MG63 (cell line): Measurements from ENCODE around the gene PDCD1LG2. TPM values are rescaled to one million over a fixed set of nuclear protein-coding genes. Genes with fewer than 3 reads are reported as not detected.

Experiments used
- DNase-seq: peaks from one replicate; pipeline ENCODE4 v3.0.0-alpha.2; 2020
- H3K27me3 ChIP-seq: fragments of 250-450 bp; sonication (Bioruptor Pico); 2 replicates; pipeline ENCODE4 v1.5.1; 2020; ENCODE audit warnings: mild to moderate bottlenecking, moderate library complexity
- H3K36me3 ChIP-seq: fragments of 250-450 bp; sonication (Bioruptor Pico); 2 replicates; pipeline ENCODE4 v1.5.1; 2020; ENCODE audit warnings: mild to moderate bottlenecking, moderate library complexity
- H3K4me3 ChIP-seq: fragments of 250-450 bp; sonication (Bioruptor Pico); 2 replicates; pipeline ENCODE4 v1.5.1; 2020; ENCODE audit warnings: mild to moderate bottlenecking, moderate library complexity
- H3K9me3 ChIP-seq: fragments of 250-450 bp; sonication (Bioruptor Pico); 2 replicates; pipeline ENCODE4 v1.5.1; 2020; ENCODE audit warnings: mild to moderate bottlenecking, moderate library complexity
- total RNA-seq: library from RNA; depleted of rRNA; stranded (reverse); fragments of >200 nt; shearing (Covaris generic); gene quantifications from 2 replicates; pipeline ENCODE4 v1.2.3, GENCODE V29; 2014; ENCODE audit warnings: low replicate concordance

PDCD1LG2 gene
- total RNA-seq, 1 experiment from 2014 or later = 0.82 TPM

DNA sequence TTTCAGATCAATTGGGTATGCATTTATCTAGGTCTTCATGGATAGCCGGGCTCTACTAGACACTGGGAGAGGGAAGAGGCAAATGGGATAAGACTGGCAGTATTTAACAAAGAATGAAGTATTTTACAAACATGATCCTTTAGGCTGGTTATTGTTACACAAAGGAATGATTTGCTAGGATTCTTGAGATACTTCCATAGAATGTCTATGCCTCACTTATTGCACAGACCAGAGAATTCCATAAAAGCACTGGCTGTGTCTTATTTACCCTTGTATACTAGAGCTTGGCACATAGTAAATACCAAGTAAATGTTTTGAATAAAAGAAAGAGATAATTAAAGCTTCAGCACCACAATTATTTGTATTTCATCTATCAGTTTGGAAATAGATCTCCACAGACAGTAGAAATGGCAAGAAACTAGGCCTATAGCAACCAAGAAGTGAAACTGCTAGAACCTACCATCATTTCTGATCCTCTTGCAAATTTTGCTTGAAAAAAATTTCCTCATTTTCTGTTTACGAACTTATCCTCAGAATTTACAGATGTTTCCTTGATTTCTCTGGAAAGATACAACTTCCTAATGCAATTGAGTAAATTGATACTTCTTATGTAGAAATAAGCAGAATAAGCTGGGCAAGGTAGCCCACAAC, 3.8 kb downstream of the PDCD1LG2 start:
- Histone ChIP-seq H3K27me3 (no peaks in the 10 kb centered on the region), H3K4me3 (no peak overlapping the region), H3K36me3 (no peaks in the 10 kb centered on the region), H3K9me3 (no peaks in the 10 kb centered on the region)
- no peak for DNase-seq

- H3K9me3 ChIP-seq = no peaks in the 10 kb centered on the region
- no peaks in the 10 kb centered on the region for H3K27me3 ChIP-seq
- no peak overlapping the region for H3K4me3 ChIP-seq
- no peak for DNase-seq
- H3K36me3 ChIP-seq = no peaks in the 10 kb centered on the region
Observed at GRCh38 chr9:5514617-5515260, 4.4 kb downstream of the PDCD1LG2 start.

DNA sequence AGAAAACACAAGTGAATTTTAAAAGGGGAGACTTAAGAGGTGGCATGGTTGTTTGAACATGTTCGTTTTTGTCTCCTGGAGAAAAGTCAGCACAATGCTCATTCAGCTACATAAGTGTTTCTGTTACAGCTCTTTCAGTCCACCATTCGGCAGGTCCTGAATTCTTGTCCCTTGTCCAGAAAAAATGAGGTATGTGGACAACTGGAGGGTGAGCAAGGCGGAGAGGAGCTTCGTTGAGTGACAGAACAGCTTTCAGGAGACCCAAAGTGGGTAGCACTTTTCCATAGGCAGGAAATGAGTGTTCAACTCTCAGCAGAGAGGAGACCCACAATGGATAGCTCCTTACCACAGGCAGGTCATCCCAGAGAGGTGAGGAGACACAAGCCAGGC, 4.9 kb downstream of the PDCD1LG2 start:
- DNase-seq = no peak
- H3K9me3 ChIP-seq = no peaks in the 10 kb centered on the region
- no peaks in the 10 kb centered on the region for H3K27me3 ChIP-seq
- H3K36me3 ChIP-seq = no peaks in the 10 kb centered on the region
- H3K4me3 ChIP-seq = no peak overlapping the region

DNA sequence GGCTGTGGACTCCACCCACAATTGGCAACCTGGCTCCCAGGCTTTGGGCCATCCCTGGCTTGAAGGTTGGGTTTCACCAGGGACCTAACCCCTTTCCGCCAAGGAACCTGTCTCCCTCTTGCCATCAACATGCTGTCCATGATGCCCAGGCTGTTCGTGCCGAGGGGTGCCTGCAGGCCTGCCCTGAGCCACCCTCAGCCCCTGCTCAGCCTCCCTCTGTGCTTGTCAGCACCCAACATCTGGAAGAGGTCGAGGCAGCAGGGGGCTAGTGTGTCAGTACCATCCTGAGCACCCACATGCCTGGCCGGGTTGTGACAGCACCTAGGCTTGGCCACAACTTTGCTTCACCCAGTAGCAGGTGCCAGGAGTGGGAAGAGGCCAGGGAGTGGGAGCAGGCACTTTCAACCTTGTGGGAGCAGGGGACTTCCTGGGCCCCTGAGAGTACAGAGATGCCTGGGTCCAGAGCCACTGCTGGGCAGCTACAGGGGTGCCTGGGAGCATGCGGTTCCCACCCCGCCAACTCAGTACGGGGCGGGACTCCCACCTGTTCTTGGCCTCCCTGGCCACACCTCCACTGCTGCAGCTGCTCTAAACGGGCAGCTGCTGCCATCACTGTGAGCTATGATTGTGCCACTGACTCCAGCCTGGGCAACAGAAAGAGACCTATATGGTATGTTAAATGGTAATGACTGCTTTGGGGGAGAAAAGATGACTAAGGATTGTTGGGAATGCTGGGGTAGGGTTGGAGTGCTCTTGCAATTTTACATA, 6.3 kb downstream of the PDCD1LG2 start:
- Histone ChIP-seq H3K4me3 (no peak overlapping the region), H3K36me3 (no peaks in the 10 kb centered on the region), H3K9me3 (no peaks in the 10 kb centered on the region), H3K27me3 (no peaks in the 10 kb centered on the region)
- DNase-seq = no peak

DNA sequence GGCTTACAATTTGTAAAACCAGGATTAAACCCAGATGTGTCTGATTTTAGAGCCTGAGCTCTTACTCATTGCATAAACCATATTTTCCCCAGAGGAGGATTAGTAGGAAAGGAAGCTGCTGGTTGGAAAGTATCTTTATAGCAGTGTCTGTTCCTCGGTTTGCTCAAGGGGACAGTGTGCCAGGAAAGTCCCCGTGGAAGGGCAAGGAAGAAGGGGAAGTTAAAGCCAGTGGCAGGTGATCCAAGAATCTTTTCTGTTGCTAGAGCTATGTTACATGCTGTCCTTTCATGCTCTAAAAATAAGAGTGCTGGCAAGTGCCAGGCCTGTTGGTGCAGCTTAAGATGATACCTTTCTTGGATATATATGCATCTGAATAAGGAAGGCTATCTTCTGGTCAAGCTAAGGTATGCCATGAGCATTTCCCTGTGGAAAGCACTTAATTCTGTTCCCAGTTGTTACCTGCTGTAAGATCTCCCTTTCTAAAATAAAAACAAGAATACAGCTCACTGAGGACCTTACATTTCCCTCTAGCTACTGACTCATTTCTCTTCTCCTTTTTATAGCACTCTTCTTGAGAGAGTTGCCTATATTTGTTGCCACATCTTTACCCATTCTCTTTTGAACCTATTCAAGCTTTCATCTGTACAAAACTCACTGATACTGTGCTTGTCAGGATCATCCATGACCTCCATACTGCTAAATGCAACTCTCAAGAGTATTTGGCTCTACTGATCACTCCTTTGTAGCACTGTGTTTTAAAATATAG, 8.0 kb downstream of the PDCD1LG2 start:
- H3K27me3 ChIP-seq = no peaks in the 10 kb centered on the region
- no peaks in the 10 kb centered on the region for H3K9me3 ChIP-seq
- no peaks in the 10 kb centered on the region for H3K36me3 ChIP-seq
- DNase-seq = no peak
- H3K4me3 ChIP-seq = no peak overlapping the region

- DNase-seq = no peak
Observed at GRCh38 chr9:5518937-5519319, 8.6 kb downstream of the PDCD1LG2 start.

DNA sequence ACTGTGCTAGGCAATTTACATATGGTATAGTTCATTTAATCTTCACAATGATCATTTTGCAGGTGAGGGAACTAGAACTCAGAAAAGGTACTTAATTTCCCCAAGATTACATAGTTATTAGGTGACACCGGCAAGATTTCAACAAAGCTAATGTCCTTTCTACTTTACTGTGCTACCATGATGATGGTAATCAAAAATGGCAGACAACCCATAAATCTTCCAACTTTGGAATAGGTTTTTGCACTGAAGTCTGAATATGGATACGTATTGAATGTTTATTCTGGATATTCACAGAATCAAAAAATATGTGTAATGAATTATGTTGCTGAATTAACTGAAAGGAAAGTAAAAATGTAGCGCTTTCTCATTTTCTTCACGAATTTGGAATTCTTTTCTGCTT, 13.8 kb downstream of the PDCD1LG2 start:
- Histone ChIP-seq H3K9me3 (no peaks in the 10 kb centered on the region), H3K4me3 (no peak overlapping the region), H3K36me3 (no peaks in the 10 kb centered on the region), H3K27me3 (no peaks in the 10 kb centered on the region)
- no peak for DNase-seq

More at GRCh38 chr9:5518937-5519319, 8.6 kb downstream of the PDCD1LG2 start:
- H3K36me3 ChIP-seq = no peaks in the 10 kb centered on the region
- H3K4me3 ChIP-seq = no peak overlapping the region
- H3K9me3 ChIP-seq = no peaks in the 10 kb centered on the region
- H3K27me3 ChIP-seq = no peaks in the 10 kb centered on the region

- H3K9me3 ChIP-seq = no peaks in the 10 kb centered on the region
- no peak overlapping the region for H3K4me3 ChIP-seq
- DNase-seq = no peak
- no peaks in the 10 kb centered on the region for H3K36me3 ChIP-seq
- no peaks in the 10 kb centered on the region for H3K27me3 ChIP-seq
Observed at GRCh38 chr9:5529683-5530221, 19.4 kb downstream of the PDCD1LG2 start.

DNA sequence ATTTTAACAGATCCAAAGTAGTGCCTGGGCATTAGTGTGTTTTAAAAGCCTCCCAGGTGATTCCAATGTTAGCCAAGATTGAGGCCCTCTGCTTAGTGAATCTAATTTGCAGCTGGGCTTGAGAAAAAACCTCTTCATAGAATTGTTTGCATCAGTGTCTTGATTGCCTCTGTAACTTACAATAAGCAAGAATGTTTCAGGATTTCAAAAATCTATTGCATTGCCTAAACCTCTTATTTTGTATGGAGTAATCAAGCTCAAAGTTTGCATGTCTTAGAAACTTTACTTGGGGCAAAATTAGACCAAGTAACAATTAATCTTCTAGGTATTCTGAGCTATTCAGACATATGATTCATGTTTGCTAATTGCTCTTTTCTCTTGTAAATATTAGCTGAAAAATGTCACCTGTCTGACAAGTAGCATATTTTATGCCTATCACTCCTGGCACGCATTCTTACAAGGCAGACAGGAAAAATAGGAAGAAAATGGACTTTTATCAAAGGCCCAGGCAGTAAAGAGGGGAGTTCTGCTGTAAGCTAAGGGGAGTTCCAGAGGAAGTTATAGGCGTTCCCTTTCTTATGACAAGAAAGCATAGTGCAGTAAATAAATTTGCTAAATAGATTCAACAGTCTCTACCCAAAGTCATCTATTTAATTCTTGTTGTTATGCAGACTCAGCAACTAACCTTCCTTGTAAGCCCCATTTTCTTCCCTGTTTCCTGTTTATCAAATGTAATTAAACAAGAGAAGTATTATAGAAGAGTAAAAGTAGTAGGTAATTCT, 21.0 kb downstream of the PDCD1LG2 start:
- H3K36me3 ChIP-seq = no peaks in the 10 kb centered on the region

DNA sequence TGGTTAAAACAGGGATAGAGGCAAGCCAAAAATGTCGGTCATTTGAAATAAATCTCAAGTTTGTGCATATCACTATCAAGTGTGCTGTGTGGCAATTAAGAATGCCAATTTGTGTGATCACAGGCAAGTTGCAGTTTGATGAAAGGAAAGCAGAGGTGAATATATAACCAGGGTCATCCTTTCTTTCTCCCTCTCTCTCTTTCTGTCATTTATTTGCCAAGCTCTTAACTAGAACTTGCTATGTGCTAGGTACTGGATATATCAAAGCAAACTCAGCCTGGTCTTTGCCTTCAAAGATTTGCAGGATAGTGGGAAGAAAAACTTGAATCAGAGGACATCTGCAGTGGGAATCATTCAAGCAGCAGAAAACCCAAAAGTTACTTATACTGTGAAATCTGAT, 22.0 kb downstream of the PDCD1LG2 start:
- Histone ChIP-seq H3K36me3 (no peaks in the 10 kb centered on the region), H3K4me3 (no peak overlapping the region), H3K27me3 (no peaks in the 10 kb centered on the region), H3K9me3 (no peaks in the 10 kb centered on the region)
- no peak for DNase-seq

More for the DNA sequence above, 21.0 kb downstream of the PDCD1LG2 start:
- no peaks in the 10 kb centered on the region for H3K27me3 ChIP-seq
- no peaks in the 10 kb centered on the region for H3K9me3 ChIP-seq
- no peak for DNase-seq
- no peak overlapping the region for H3K4me3 ChIP-seq

- H3K9me3 ChIP-seq = no peaks in the 10 kb centered on the region
- DNase-seq = no peak
- no peak overlapping the region for H3K4me3 ChIP-seq
- no peaks in the 10 kb centered on the region for H3K27me3 ChIP-seq
- H3K36me3 ChIP-seq = no peaks in the 10 kb centered on the region
Observed at GRCh38 chr9:5532790-5533189, 22.5 kb downstream of the PDCD1LG2 start.

DNA sequence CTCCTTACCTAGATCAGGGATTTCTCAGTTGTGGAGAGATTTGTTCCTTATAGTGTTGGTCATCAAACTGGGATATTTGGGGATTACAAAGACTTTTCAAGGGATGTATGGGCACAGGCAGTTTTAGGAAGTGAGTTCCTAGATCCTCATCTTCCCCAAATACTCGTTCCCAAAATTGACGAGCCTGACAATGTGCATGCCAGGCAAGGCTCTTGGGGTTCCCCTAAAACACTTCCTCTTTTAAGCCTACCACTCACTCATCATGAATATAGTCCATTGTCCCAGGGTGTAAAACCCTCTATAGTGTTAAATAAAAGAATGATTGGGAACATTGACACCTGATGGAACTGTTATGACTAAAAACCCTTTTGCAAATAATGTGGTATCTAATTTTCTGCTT, 26.4 kb downstream of the PDCD1LG2 start:
- Histone ChIP-seq H3K27me3 (no peaks in the 10 kb centered on the region), H3K9me3 (no peaks in the 10 kb centered on the region), H3K4me3 (no peak overlapping the region), H3K36me3 (no peaks in the 10 kb centered on the region)
- no peak for DNase-seq

DNA sequence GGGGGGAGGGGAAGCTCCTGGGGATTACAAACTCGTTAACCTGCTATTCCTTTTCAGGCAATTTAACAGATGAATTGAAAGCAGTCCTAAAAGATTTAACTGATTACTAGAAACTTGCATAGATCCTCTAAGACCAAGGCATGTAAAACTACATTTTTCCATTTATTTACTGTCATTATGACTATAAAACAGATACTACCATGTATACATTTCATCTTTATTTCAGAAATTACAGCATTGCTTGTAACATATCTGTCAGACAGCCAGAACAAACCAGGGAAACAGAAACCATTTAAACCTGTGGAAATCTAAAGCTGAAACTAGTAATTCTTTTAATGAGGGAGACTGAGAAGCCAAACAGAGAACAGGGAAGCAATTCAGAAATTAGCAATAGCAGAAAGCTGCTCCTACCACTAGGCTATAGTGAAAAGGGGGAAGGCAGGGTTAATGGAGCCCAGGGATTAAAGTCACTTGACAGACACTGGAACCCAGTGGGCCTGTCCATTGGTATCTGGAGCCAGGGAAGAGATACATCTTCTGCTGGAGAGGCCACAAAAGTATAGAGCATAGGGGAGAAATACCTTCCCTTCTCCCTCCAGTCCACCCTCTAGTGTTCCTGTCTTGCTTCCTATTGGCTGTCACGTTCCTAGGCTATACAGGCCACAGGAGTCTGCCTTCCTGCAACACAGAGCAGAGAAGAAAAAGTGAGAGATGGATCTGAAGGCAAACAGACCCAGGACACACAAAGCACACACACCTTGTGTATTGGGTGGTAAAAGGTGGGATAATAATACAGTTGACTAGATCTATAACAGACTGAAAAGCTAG, 33.8 kb downstream of the PDCD1LG2 start:
- Histone ChIP-seq H3K4me3 (no peak overlapping the region), H3K9me3 (no peaks in the 10 kb centered on the region), H3K27me3 (no peaks in the 10 kb centered on the region), H3K36me3 (no peaks in the 10 kb centered on the region)
- no peak for DNase-seq

- no peaks in the 10 kb centered on the region for H3K36me3 ChIP-seq
- no peaks in the 10 kb centered on the region for H3K9me3 ChIP-seq
- H3K4me3 ChIP-seq = no peak overlapping the region
- DNase-seq = peak; percentile 14
- H3K27me3 ChIP-seq = no peaks in the 10 kb centered on the region
Observed at GRCh38 chr9:5549658-5550650, 39.6 kb downstream of the PDCD1LG2 start.
